Stimulated activated naive B cell treated with anti-CD40 and anti-IgM and Interleukin-4, amounts not matched to agents 10 μg/mL and 1 μg/mL and 100 μg/mL, for 72 hours (primary cell): ENCODE measurements around the gene NFATC2IP.
"Not testable (repeated sequence)": the region's sequence is repeated elsewhere in the genome, so short reads cannot be mapped to it uniquely, and the experiment has no call there.

ENCODE experiments used
- ATAC-seq, 2 donors: fragments of 150-1000 bp; cut with Tn5 transposase; replicated peaks; 2 replicates each; pipeline ENCODE4 v1.10.0; 2021; ENCODE audit warnings: moderate library complexity in 1 of 2
- DNase-seq: peaks from one replicate; pipeline ENCODE4 v3.0.0; 2021
- H3K27ac Mint-ChIP-seq: one replicate; pipeline ENCODE4 v1.8.0; 2022; ENCODE audit warnings: mild to moderate bottlenecking, mixed read lengths
- H3K27me3 Mint-ChIP-seq, 2 donors: one replicate each; pipeline ENCODE4 v1.8.0; 2022; ENCODE audit warnings: mixed read lengths in 2 of 2
- H3K36me3 Mint-ChIP-seq, 2 donors: one replicate each; pipeline ENCODE4 v1.8.0; 2022; ENCODE audit warnings: mixed read lengths in 2 of 2, mild to moderate bottlenecking in 1 of 2
- H3K4me1 Mint-ChIP-seq, 2 donors: one replicate each; pipeline ENCODE4 v1.8.0; 2022; ENCODE audit warnings: mixed read lengths in 2 of 2, mild to moderate bottlenecking in 1 of 2
- H3K4me3 Mint-ChIP-seq, 2 donors: one replicate each; pipeline ENCODE4 v1.8.0; 2022; ENCODE audit warnings: mild to moderate bottlenecking in 2 of 2, mixed read lengths in 2 of 2, moderate library complexity in 1 of 2
- H3K9me3 Mint-ChIP-seq, 2 donors: one replicate each; pipeline ENCODE4 v1.8.0; 2022; ENCODE audit warnings: mixed read lengths in 2 of 2, mild to moderate bottlenecking in 1 of 2

NFATC2IP gene

DNA sequence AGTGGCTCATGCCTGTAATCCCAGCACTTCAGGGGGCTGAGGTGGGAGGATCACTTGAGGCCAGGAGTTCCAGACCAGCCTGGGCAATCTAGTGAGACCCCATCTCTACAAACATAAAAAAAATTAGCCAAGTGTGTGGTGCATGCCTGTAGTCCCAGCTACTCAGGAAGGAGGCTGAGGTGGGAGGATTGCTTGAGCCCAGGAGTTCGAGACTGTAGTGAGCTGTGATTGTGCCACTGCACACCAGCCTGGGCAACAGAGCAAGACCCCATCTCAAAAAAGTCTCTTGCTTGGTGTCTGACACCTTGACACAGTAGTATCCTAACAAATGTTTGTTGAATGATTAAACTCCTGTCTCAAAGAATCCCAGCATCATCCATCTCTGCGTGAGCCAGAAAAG is 19.0 kb downstream of the NFATC2IP start:
- H3K4me1 Mint-ChIP-seq, ATAC-seq, H3K27ac Mint-ChIP-seq, DNase-seq, H3K9me3 Mint-ChIP-seq, H3K4me3 Mint-ChIP-seq, H3K27me3 Mint-ChIP-seq: not testable (repeated sequence)
- H3K36me3 Mint-ChIP-seq: peaks cover 15% of the 10 kb centered on the region in 2 donors

DNA sequence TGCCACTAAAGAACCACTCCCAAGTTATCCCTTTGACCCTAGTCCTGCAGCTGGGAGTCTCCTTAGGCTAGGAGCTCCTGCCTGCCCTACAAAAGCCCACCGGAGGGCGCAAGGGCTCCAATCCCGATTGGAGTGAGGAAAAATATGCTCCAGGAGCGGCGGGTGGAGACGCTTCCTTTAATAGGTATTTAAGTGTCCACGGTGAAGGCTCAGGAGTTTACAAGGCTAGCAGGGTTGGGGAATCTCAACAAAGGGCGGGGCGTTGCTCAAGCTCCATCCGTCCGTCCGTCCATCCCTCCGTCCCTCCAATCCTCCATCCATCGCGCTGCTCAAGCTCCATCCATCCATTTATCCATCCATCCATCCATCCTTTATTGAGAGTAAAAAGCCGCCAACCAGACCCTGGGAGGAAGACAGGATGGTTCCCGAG is 23.3 kb downstream of the NFATC2IP start:
- H3K27ac Mint-ChIP-seq: peak overlapping the region; percentile 100
- peak; percentile 14 for DNase-seq
- no peaks in the 10 kb centered on the region for H3K9me3 Mint-ChIP-seq
- H3K36me3 Mint-ChIP-seq: peaks cover 11 to 18% of the 10 kb centered on the region in 2 donors
- peaks cover 21 to 42% of the 10 kb centered on the region in 2 donors for H3K4me1 Mint-ChIP-seq
- no peaks in the 10 kb centered on the region for H3K27me3 Mint-ChIP-seq
- peak; percentile 22 to 30 for ATAC-seq
- peak overlapping the region; percentile 93 to 98 for H3K4me3 Mint-ChIP-seq

DNA sequence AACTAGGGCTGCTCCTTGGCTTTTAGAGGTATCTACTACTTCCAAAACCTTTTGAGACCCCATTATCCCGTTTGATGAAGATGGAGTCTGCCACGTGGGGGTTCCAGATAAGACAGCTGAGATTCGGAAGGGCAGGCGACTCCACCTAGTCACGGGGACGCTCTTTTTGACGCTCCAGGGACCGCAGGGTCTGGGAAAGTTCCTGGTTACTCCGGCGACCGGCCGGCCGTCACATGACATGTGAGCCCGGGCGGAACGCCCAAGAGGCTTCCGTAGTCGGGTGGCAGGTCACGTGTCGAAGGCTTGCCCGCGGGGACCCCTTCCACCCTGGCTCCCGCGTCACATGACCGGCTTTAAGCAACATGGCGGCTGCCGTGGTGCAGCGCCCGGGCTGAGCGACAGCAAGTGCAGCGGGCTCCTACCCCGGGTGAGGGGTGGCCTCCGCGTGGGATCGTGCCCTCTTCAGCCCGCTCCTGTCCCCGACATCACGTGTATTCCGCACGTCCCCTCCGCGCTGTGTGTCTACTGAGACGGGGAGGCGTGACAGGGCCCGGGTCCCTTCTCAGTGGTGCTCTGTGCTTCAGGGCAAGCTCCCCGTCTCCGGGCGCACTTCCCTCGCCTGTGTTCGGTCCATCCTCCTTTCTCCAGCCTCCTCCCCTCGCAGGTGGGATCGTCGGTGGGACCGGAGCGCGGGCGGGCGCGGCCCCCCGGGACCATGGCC is 23.9 kb downstream of the NFATC2IP start, which contains the start of gene SPNS1:
TSS of gene SPNS1 (plus strand) at position 342 of the 721 bp plus-strand sequence. CDS start at position 716, 374 bp downstream.
- peak; percentile 92 to 95 for ATAC-seq
- Mint-ChIP-seq H3K27me3 (no peaks in the 10 kb centered on the region), H3K36me3 (peaks cover 10 to 22% of the 10 kb centered on the region in 2 donors), H3K4me1 (peaks cover 21 to 42% of the 10 kb centered on the region in 2 donors), H3K9me3 (no peaks in the 10 kb centered on the region), H3K4me3 (peak within 1 kb of the TSS; percentile 93 to 98), H3K27ac (peak within 1 kb of the TSS; percentile 100)
- peak; percentile 96 for DNase-seq

DNA sequence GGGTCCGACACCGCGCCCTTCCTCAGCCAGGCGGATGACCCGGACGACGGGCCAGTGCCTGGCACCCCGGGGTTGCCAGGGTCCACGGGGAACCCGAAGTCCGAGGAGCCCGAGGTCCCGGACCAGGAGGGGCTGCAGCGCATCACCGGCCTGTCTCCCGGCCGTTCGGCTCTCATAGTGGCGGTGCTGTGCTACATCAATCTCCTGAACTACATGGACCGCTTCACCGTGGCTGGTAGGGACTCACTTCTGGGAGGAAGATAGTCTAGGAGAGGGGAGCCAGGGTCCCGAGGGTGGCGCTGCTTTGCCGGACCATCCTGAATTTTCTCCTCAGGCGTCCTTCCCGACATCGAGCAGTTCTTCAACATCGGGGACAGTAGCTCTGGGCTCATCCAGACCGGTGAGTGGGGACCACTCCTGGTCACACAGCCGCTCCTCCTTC is 24.4 kb downstream of the NFATC2IP start:
- peaks cover 21 to 42% of the 10 kb centered on the region in 2 donors for H3K4me1 Mint-ChIP-seq
- DNase-seq (no peak), ATAC-seq (peak; percentile 4 to 16)
- peak overlapping the region; percentile 100 for H3K27ac Mint-ChIP-seq
- H3K27me3 Mint-ChIP-seq: no peaks in the 10 kb centered on the region
- H3K9me3 Mint-ChIP-seq: no peaks in the 10 kb centered on the region
- H3K4me3 Mint-ChIP-seq: peak overlapping the region; percentile 93 to 98
- peaks cover 8 to 22% of the 10 kb centered on the region in 2 donors for H3K36me3 Mint-ChIP-seq

GRCh38 chr16:28977703-28978662 is 27.2 kb downstream of the NFATC2IP start:
- peaks cover 24 to 42% of the 10 kb centered on the region in 2 donors for H3K4me1 Mint-ChIP-seq
- H3K27me3 Mint-ChIP-seq: no peaks in the 10 kb centered on the region
- no peak for ATAC-seq
- peaks cover 5 to 6% of the 10 kb centered on the region in 2 donors for H3K9me3 Mint-ChIP-seq
- H3K27ac Mint-ChIP-seq: no peak overlapping the region
- DNase-seq: no peak
- no peak overlapping the region for H3K4me3 Mint-ChIP-seq
- H3K36me3 Mint-ChIP-seq: peaks cover 33 to 45% of the 10 kb centered on the region in 2 donors

GRCh38 chr16:28980330-28980729 is 29.6 kb downstream of the NFATC2IP start:
- not testable (repeated sequence) for ATAC-seq, H3K4me3 Mint-ChIP-seq, H3K27ac Mint-ChIP-seq, H3K9me3 Mint-ChIP-seq, DNase-seq, H3K27me3 Mint-ChIP-seq
- Mint-ChIP-seq H3K4me1 (peaks cover 31 to 51% of the 10 kb centered on the region in 2 donors), H3K36me3 (peaks cover 51 to 58% of the 10 kb centered on the region in 2 donors)

- DNase-seq (no peak), ATAC-seq (no peak)
- Mint-ChIP-seq H3K4me3 (no peak overlapping the region), H3K4me1 (peaks cover 29 to 50% of the 10 kb centered on the region in 2 donors), H3K27me3 (no peaks in the 10 kb centered on the region), H3K36me3 (peaks cover 57 to 64% of the 10 kb centered on the region in 2 donors), H3K9me3 (peaks cover 5 to 6% of the 10 kb centered on the region in 2 donors), H3K27ac (no peak overlapping the region)
Measured at GRCh38 chr16:28980929-28981328, 30.2 kb downstream of the NFATC2IP start.

- H3K27ac Mint-ChIP-seq: no peak overlapping the region
- peaks cover 62 to 67% of the 10 kb centered on the region in 2 donors for H3K36me3 Mint-ChIP-seq
Measured at GRCh38 chr16:28981517-28981916, 30.8 kb downstream of the NFATC2IP start.

DNA sequence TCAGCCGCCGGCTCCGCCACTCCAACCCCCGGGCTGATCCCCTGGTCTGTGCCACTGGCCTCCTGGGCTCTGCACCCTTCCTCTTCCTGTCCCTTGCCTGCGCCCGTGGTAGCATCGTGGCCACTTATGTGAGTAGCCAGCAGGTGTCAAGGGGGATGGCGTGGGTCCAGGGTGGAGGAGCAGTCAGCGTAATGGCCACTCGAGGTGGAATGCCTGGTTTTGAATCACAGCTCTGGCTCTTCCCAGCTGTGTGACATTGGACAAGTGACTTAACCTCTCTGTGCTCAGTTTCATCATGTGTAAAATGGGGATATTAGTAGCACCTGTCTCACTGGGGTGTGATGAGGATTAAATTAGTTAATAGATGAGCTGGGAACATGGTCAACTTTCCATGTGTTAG is 31.7 kb downstream of the NFATC2IP start:
- H3K27ac Mint-ChIP-seq: no peak overlapping the region
- ATAC-seq: no peak
- peaks cover 23 to 40% of the 10 kb centered on the region in 2 donors for H3K4me1 Mint-ChIP-seq
- H3K9me3 Mint-ChIP-seq: peaks cover 10% of the 10 kb centered on the region in 2 donors
- DNase-seq: no peak
- no peak overlapping the region for H3K4me3 Mint-ChIP-seq
- H3K36me3 Mint-ChIP-seq: peaks cover 68 to 75% of the 10 kb centered on the region in 2 donors
- no peaks in the 10 kb centered on the region for H3K27me3 Mint-ChIP-seq

More at GRCh38 chr16:28981517-28981916, 30.8 kb downstream of the NFATC2IP start:
- H3K9me3 Mint-ChIP-seq: peaks cover 5 to 6% of the 10 kb centered on the region in 2 donors
- peak in 1 of 2 donors; percentile 33 for ATAC-seq
- DNase-seq: no peak
- H3K4me1 Mint-ChIP-seq: peaks cover 27 to 45% of the 10 kb centered on the region in 2 donors
- no peak overlapping the region for H3K4me3 Mint-ChIP-seq
- no peaks in the 10 kb centered on the region for H3K27me3 Mint-ChIP-seq

DNA sequence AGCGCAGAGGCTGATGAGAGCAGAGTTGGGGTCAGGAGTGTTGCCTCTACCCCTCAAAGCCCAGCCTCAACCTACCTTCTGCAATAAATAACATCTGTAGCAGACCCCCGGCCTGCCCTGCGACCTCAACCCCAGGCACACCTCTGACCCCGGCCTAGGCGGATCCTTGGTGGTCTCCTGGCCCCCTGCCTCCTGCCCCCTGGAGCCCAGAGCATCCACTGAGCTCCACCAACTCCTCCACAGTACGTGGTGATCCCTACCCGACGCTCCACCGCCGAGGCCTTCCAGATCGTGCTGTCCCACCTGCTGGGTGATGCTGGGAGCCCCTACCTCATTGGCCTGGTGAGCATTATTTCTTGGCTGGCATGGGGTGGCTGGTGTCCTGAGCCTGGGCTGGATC is 32.2 kb downstream of the NFATC2IP start:
- ATAC-seq (no peak), DNase-seq (no peak)
- H3K27me3 Mint-ChIP-seq: no peaks in the 10 kb centered on the region
- H3K9me3 Mint-ChIP-seq: peaks cover 10 to 12% of the 10 kb centered on the region in 2 donors
- peaks cover 22 to 34% of the 10 kb centered on the region in 2 donors for H3K4me1 Mint-ChIP-seq
- H3K36me3 Mint-ChIP-seq: peaks cover 72 to 77% of the 10 kb centered on the region in 2 donors
- H3K27ac Mint-ChIP-seq: no peak overlapping the region
- H3K4me3 Mint-ChIP-seq: no peak overlapping the region

GRCh38 chr16:28983644-28984043 is 32.9 kb downstream of the NFATC2IP start:
- Mint-ChIP-seq H3K27me3 (no peaks in the 10 kb centered on the region), H3K4me1 (peaks cover 16 to 27% of the 10 kb centered on the region in 2 donors), H3K36me3 (peaks cover 69 to 75% of the 10 kb centered on the region in 2 donors), H3K27ac (no peak overlapping the region), H3K4me3 (no peak overlapping the region), H3K9me3 (peaks cover 10 to 12% of the 10 kb centered on the region in 2 donors)
- DNase-seq (no peak), ATAC-seq (no peak)

GRCh38 chr16:28984091-28984490 is 33.4 kb downstream of the NFATC2IP start:
- Mint-ChIP-seq H3K36me3 (peaks cover 72 to 76% of the 10 kb centered on the region in 2 donors), H3K27me3 (no peaks in the 10 kb centered on the region), H3K4me1 (peaks cover 16 to 26% of the 10 kb centered on the region in 2 donors), H3K9me3 (peaks cover 10 to 12% of the 10 kb centered on the region in 2 donors), H3K27ac (peak overlapping the region; percentile 51), H3K4me3 (no peak overlapping the region)
- ATAC-seq: peak in 1 of 2 donors; percentile 14
- DNase-seq: no peak

DNA sequence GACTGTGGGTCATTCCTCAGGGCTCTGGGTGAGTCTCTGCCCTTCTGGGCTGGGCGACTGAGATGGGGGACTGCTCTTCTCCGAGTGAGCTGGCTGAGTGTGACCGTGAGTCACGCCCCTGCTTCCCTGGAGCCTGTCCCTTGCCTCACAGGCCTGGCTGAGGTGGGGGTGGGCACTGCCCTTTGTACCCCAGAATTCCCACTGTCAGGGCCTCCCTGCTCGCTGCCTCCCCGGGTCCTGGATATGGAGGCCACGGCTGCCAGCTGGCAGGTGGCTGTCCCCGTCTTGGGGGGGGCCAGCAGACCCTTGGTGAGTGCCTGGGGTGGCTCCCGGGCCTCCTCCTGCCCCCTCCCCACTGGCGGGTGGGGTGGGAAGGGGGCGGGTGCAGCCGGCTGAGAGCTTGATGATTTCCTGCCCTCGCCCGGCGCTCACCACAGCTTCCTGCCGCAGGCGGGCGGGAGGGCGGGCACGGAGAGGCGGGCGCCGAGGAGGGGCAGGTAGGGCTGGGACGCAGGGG is 33.9 kb downstream of the NFATC2IP start, which contains the start of gene LAT:
TSS of gene LAT (plus strand) at position 434 of the 517 bp plus-strand sequence. CDS start 366 bp downstream, outside the sequence.
- peaks cover 77 to 79% of the 10 kb centered on the region in 2 donors for H3K36me3 Mint-ChIP-seq
- peaks cover 16 to 26% of the 10 kb centered on the region in 2 donors for H3K4me1 Mint-ChIP-seq
- H3K9me3 Mint-ChIP-seq: peaks cover 10 to 12% of the 10 kb centered on the region in 2 donors
- peak within 1 kb of the TSS; percentile 51 for H3K27ac Mint-ChIP-seq
- H3K4me3 Mint-ChIP-seq: peak within 1 kb of the TSS; percentile 20 to 71
- ATAC-seq (peak; percentile 74), DNase-seq (no peak)
- H3K27me3 Mint-ChIP-seq: no peaks in the 10 kb centered on the region
